GM23338 (cell line): ENCODE data around the gene RWDD4. TPM values are rescaled to one million over a fixed set of nuclear protein-coding genes. Genes with fewer than 3 reads are reported as not detected.

Experiments
- ATAC-seq: fragments of 200-7000 bp; cut with Tn5 transposase; 3 replicates; pipeline ENCODE4 v1.9.1; 2020
- DNase-seq: peaks from one replicate; pipeline ENCODE4 v3.0.0-alpha.2; 2015; ENCODE audit warnings: low spot score
- H2AFZ ChIP-seq: fragments of 200-600 bp; sonication (generic); 2 replicates; pipeline ENCODE4 v1.8.0; 2016; ENCODE audit warnings: antibody characterized with exemption, mild to moderate bottlenecking, moderate library complexity
- H3F3A ChIP-seq: fragments of 200-600 bp; sonication (generic); replicated peaks from 2 replicates; pipeline ENCODE4 v1.8.0; 2017; ENCODE audit warnings: antibody characterized with exemption, mixed run types, low read depth
- H3K27ac ChIP-seq: fragments of 200-600 bp; sonication (generic); 2 replicates; pipeline ENCODE4 v1.6.1; 2016; ENCODE audit warnings: low read depth
- H3K27me3 ChIP-seq: fragments of 200-600 bp; sonication (generic); 2 replicates; pipeline ENCODE4 v1.8.0; 2016; ENCODE audit warnings: mild to moderate bottlenecking, mixed run types, moderate library complexity; ENCODE audit not compliant: insufficient read depth
- H3K36me3 ChIP-seq: fragments of 200-600 bp; sonication (generic); 2 replicates; pipeline ENCODE4 v1.8.0; 2016; ENCODE audit warnings: mild to moderate bottlenecking; ENCODE audit not compliant: insufficient read depth
- H3K4me1 ChIP-seq: fragments of 200-600 bp; sonication (generic); 2 replicates; pipeline ENCODE4 v1.8.0; 2016; ENCODE audit warnings: mild to moderate bottlenecking, moderate library complexity; ENCODE audit not compliant: insufficient read depth
- H3K4me2 ChIP-seq: fragments of 200-600 bp; sonication (generic); 2 replicates; pipeline ENCODE4 v1.7.1; 2017; ENCODE audit warnings: mixed run types
- H3K4me3 ChIP-seq: fragments of 200-600 bp; sonication (generic); 2 replicates; pipeline ENCODE4 v1.6.1; 2016; ENCODE audit warnings: mixed run types
- H3K79me2 ChIP-seq: fragments of 200-600 bp; sonication (generic); replicated peaks from 2 replicates; pipeline ENCODE4 v1.8.0; 2017; ENCODE audit warnings: mild to moderate bottlenecking; ENCODE audit not compliant: insufficient read depth
- H3K9me2 ChIP-seq: fragments of 200-600 bp; sonication (generic); 2 replicates; pipeline ENCODE4 v1.8.0; 2017; ENCODE audit not compliant: insufficient read depth
- H4K20me1 ChIP-seq: fragments of 200-600 bp; sonication (generic); replicated peaks from 2 replicates; pipeline ENCODE4 v1.8.0; 2017; ENCODE audit warnings: mild to moderate bottlenecking; ENCODE audit not compliant: insufficient read depth
- H3K27ac Mint-ChIP-seq: 2 replicates; pipeline ENCODE4 v1.8.0; 2020; ENCODE audit warnings: inconsistent platforms, mild to moderate bottlenecking, moderate library complexity, mixed read lengths
- H3K27me3 Mint-ChIP-seq: 3 replicates; pipeline ENCODE4 v1.8.0; 2022; ENCODE audit warnings: low read depth, mild to moderate bottlenecking, moderate library complexity, mixed read lengths, inconsistent platforms; ENCODE audit not compliant: insufficient read depth, poor library complexity
- H3K36me3 Mint-ChIP-seq: 3 replicates; pipeline ENCODE4 v1.8.0; 2021; ENCODE audit warnings: low read depth, mild to moderate bottlenecking, inconsistent platforms, moderate library complexity, mixed read lengths
- H3K4me1 Mint-ChIP-seq: 3 replicates; pipeline ENCODE4 v1.8.0; 2020; ENCODE audit warnings: mild to moderate bottlenecking, inconsistent platforms, mixed read lengths
- H3K4me3 Mint-ChIP-seq: 3 replicates; pipeline ENCODE4 v1.8.0; 2021; ENCODE audit warnings: moderate library complexity, mild to moderate bottlenecking, inconsistent platforms, mixed read lengths
- H3K9me3 Mint-ChIP-seq: 3 replicates; pipeline ENCODE4 v1.8.0; 2020; ENCODE audit warnings: moderate library complexity, mild to moderate bottlenecking, inconsistent platforms, mixed read lengths
- CREB1 ChIP-seq: fragments of 250-450 bp; sonication (Bioruptor Pico); IDR thresholded peaks from 2 replicates; pipeline ENCODE4 v1.5.0; 2020; ENCODE audit warnings: low read depth, mild to moderate bottlenecking, moderate library complexity
- CTCF ChIP-seq, 2 experiments: fragments of 200-600 bp in 1 of 2; sonication (generic) in 1 of 2; conservative IDR thresholded peaks; 2 replicates each; pipeline versions ENCODE4 v1.5.1 to v1.6.1; 2016 to 2017; ENCODE audit warnings: antibody characterized with exemption in 2 of 2, low read depth in 2 of 2, mild to moderate bottlenecking in 2 of 2, moderate library complexity in 1 of 2
- EZH2 ChIP-seq: fragments of 200-600 bp; sonication (generic); IDR thresholded peaks from one replicate; pipeline ENCODE4 v1.8.0; 2017; ENCODE audit warnings: antibody characterized with exemption, mild to moderate bottlenecking, low read depth; ENCODE audit not compliant: unreplicated experiment
- EZH2phosphoT487 ChIP-seq: fragments of 200-600 bp; sonication (generic); IDR thresholded peaks from one replicate; pipeline ENCODE4 v1.8.1; 2018; ENCODE audit warnings: antibody characterized with exemption; ENCODE audit not compliant: unreplicated experiment
- JUNB ChIP-seq: IDR thresholded peaks from one replicate; pipeline ENCODE4 v1.6.1; 2016; ENCODE audit warnings: antibody characterized with exemption; ENCODE audit not compliant: unreplicated experiment
- NANOG ChIP-seq: IDR thresholded peaks from 2 replicates; pipeline ENCODE4 v1.6.1; 2016; ENCODE audit warnings: antibody characterized with exemption, borderline replicate concordance
- POLR2AphosphoS5 ChIP-seq: IDR thresholded peaks from 2 replicates; pipeline ENCODE4 v1.6.1; 2016; ENCODE audit warnings: antibody characterized with exemption, low read depth
- REST ChIP-seq: IDR thresholded peaks from one replicate; pipeline ENCODE4 v1.6.1; 2018; ENCODE audit warnings: antibody characterized with exemption; ENCODE audit not compliant: unreplicated experiment
- STAT1 ChIP-seq: IDR thresholded peaks from one replicate; pipeline ENCODE4 v1.6.1; 2016; ENCODE audit warnings: antibody characterized with exemption; ENCODE audit not compliant: unreplicated experiment
- ZNF114 ChIP-seq: fragments of 250-450 bp; sonication (Bioruptor Pico); IDR thresholded peaks from 2 replicates; pipeline ENCODE4 v1.5.0; 2020; ENCODE audit warnings: mild to moderate bottlenecking, moderate library complexity
- polyA plus RNA-seq: library from polyadenylated mRNA; unstranded; fragments of >200 nt; fragmentation: Nextera tagmentation; extraction: Ambion mirVana; gene quantifications from 2 replicates; pipeline ENCODE4 v1.2.1, GENCODE V29; 2016
- total RNA-seq: library from RNA; depleted of rRNA; stranded (reverse); fragments of >200 nt; shearing (Covaris generic); gene quantifications from 2 replicates; pipeline ENCODE4 v1.2.3, GENCODE V29; 2014

RWDD4 gene
- total and polyA plus RNA-seq, 2 experiments from 2014 or later = 22.4 to 28.9 TPM

GRCh38 chr4:183638436-183638835 is 20.5 kb downstream of the RWDD4 start (continued):
- TF ChIP-seq REST (no peak), EZH2 (no peak), CTCF (conservative IDR thresholded peaks at IDR 0.05; ENCODE audit: low read depth in 2 of 2) (no peak), ZNF114 (no peak), STAT1 (no peak)

- H3K36me3 ChIP-seq = no peaks in the 10 kb centered on the region
- TF ChIP-seq POLR2AphosphoS5 (no peak), NANOG (no peak), STAT1 (no peak), CTCF (conservative IDR thresholded peaks at IDR 0.05; ENCODE audit: low read depth in 2 of 2) (no peak), EZH2phosphoT487 (no peak), CREB1 (CRISPR knock-in tag) (no peak), JUNB (no peak)
- Mint-ChIP-seq H3K27ac (no peak overlapping the region), H3K36me3 (peaks cover 2% of the 10 kb centered on the region; the same call in 1 of the 3 replicates), H3K4me3 (no peak overlapping the region), H3K27me3 (no peaks in the 10 kb centered on the region), H3K9me3 (no peaks in the 10 kb centered on the region), H3K4me1 (peaks cover 33% of the 10 kb centered on the region)
- no peak overlapping the region for H3K4me3 ChIP-seq
- H3K27me3 ChIP-seq = peaks cover 3% of the 10 kb centered on the region; the same call in 1 of the 2 replicates
- no peaks in the 10 kb centered on the region for H3K79me2 ChIP-seq
- no peaks in the 10 kb centered on the region for H3K9me2 ChIP-seq
- no peak overlapping the region for H2AFZ ChIP-seq
- no peak overlapping the region for H3K4me2 ChIP-seq
- no peaks in the 10 kb centered on the region; the same call in 1 of the 2 replicates for H3F3A ChIP-seq
- H3K27ac ChIP-seq = no peak overlapping the region
- DNase-seq (no peak), ATAC-seq (no peak)
- H3K4me1 ChIP-seq = peaks cover 32% of the 10 kb centered on the region
- no peaks in the 10 kb centered on the region for H4K20me1 ChIP-seq
Measured at GRCh38 chr4:183637461-183637860, 21.5 kb downstream of the RWDD4 start.
